Neural cell (in vitro differentiated cells): ENCODE results near the gene SIDT1. TPM values are rescaled to one million over a fixed set of nuclear protein-coding genes. Genes with fewer than 3 reads are reported as not detected.

Experiments
- H2AFZ ChIP-seq: fragments of 200-600, 300-800 bp; sonication (generic), shearing (Covaris generic); 2 replicates; pipeline ENCODE4 v1.6.0; 2014; ENCODE audit warnings: low read depth, mild to moderate bottlenecking, antibody characterized with exemption, low read length, moderate library complexity
- H3F3A ChIP-seq: fragments of 200-600 bp; shearing (Covaris generic); 2 replicates; pipeline ENCODE4 v1.6.1; 2016; ENCODE audit warnings: mild to moderate bottlenecking, moderate library complexity, mixed read lengths, antibody characterized with exemption, low read length; ENCODE audit not compliant: insufficient read depth, poor library complexity, severe bottlenecking
- H3K27ac ChIP-seq: fragments of 200-600, 300-800 bp; sonication (generic), shearing (Covaris generic); 2 replicates; pipeline ENCODE4 v1.5.1; 2014; ENCODE audit warnings: mild to moderate bottlenecking, low read length, moderate library complexity
- H3K27me3 ChIP-seq: fragments of 300-800, 200-600 bp; sonication (generic), shearing (Covaris generic); 2 replicates; pipeline ENCODE4 v1.6.0; 2014; ENCODE audit warnings: mild to moderate bottlenecking, low read depth, low read length, moderate library complexity; ENCODE audit not compliant: insufficient read depth
- H3K36me3 ChIP-seq: fragments of 300-800, 200-600 bp; sonication (generic), shearing (Covaris generic); 2 replicates; pipeline ENCODE4 v1.5.1; 2014; ENCODE audit warnings: mild to moderate bottlenecking, antibody characterized with exemption, low read length, moderate library complexity; ENCODE audit not compliant: insufficient read depth
- H3K4me2 ChIP-seq: fragments of 300-800, 200-600 bp; sonication (generic), shearing (Covaris generic); 2 replicates; pipeline ENCODE4 v1.6.0; 2014; ENCODE audit warnings: mild to moderate bottlenecking, low read length
- H3K4me3 ChIP-seq: fragments of 300-800, 200-600 bp; sonication (generic), shearing (Covaris generic); 2 replicates; pipeline ENCODE4 v1.5.1; 2014; ENCODE audit warnings: mild to moderate bottlenecking, low read length, moderate library complexity
- H3K79me2 ChIP-seq: fragments of 200-600 bp; shearing (Covaris generic); replicated peaks from 2 replicates; pipeline ENCODE4 v1.6.0; 2014; ENCODE audit warnings: mild to moderate bottlenecking, low read length, moderate library complexity; ENCODE audit not compliant: insufficient read depth
- H3K9ac ChIP-seq: fragments of 300-800, 200-600 bp; sonication (generic), shearing (Covaris generic); 2 replicates; pipeline ENCODE4 v1.6.1; 2016; ENCODE audit warnings: mild to moderate bottlenecking, low read length, mixed read lengths
- H3K9me2 ChIP-seq: fragments of 200-600 bp; shearing (Covaris generic); 2 replicates; pipeline ENCODE4 v1.6.1; 2016; ENCODE audit warnings: mild to moderate bottlenecking, low read length, mixed read lengths; ENCODE audit not compliant: insufficient read depth
- H3K9me3 ChIP-seq: fragments of 200-600, 300-800 bp; sonication (generic), shearing (Covaris generic); 2 replicates; pipeline ENCODE4 v1.6.1; 2016; ENCODE audit warnings: mild to moderate bottlenecking, mixed run types, low read length, moderate library complexity, mixed read lengths
- H4K20me1 ChIP-seq: fragments of 200-600 bp; shearing (Covaris generic); 2 replicates; pipeline ENCODE4 v1.6.1; 2016; ENCODE audit warnings: mild to moderate bottlenecking, mixed run types; ENCODE audit not compliant: insufficient read depth
- EP300 ChIP-seq: fragments of 450-650 bp; conservative IDR thresholded peaks from 2 replicates; pipeline ENCODE4 v1.6.1; 2014; ENCODE audit warnings: antibody characterized with exemption, mild to moderate bottlenecking, moderate library complexity; ENCODE audit not compliant: poor library complexity, severe bottlenecking
- EZH2 ChIP-seq: fragments of 200-600, 300-800 bp; shearing (Covaris generic), sonication (generic); IDR thresholded peaks from 2 replicates; pipeline ENCODE4 v1.6.1; 2014; ENCODE audit warnings: antibody characterized with exemption, low read length, borderline replicate concordance, mild to moderate bottlenecking; ENCODE audit not compliant: insufficient read depth, poor library complexity, severe bottlenecking
- MXI1 ChIP-seq: fragments of 450-650 bp; conservative IDR thresholded peaks from 2 replicates; pipeline ENCODE4 v1.6.1; 2014; ENCODE audit warnings: antibody characterized with exemption, mild to moderate bottlenecking; ENCODE audit not compliant: poor library complexity, severe bottlenecking
- POLR2AphosphoS5 ChIP-seq: IDR thresholded peaks from 2 replicates; pipeline ENCODE4 v1.6.1; 2012
- RAD21 ChIP-seq: fragments of 450-650 bp; conservative IDR thresholded peaks from 2 replicates; pipeline ENCODE4 v1.6.1; 2014; ENCODE audit warnings: antibody characterized with exemption, mild to moderate bottlenecking, moderate library complexity
- SMC3 ChIP-seq: fragments of 450-650 bp; conservative IDR thresholded peaks from 2 replicates; pipeline ENCODE4 v1.6.1; 2014; ENCODE audit warnings: antibody characterized with exemption, mild to moderate bottlenecking, moderate library complexity; ENCODE audit not compliant: poor library complexity
- TAF1 ChIP-seq: IDR thresholded peaks from 2 replicates; pipeline ENCODE4 v1.6.1; 2012; ENCODE audit warnings: low read depth
- polyA minus RNA-seq: library from RNA; depleted of rRNA, polyadenylated mRNA; stranded (reverse); fragments of >200 nt; gene quantifications from 2 replicates; pipeline ENCODE4 v1.2.3, GENCODE V29; 2014
- polyA plus RNA-seq: library from polyadenylated mRNA; depleted of rRNA; stranded (reverse); fragments of >200 nt; gene quantifications from 2 replicates; pipeline ENCODE4 v1.2.3, GENCODE V29; 2014
- TF ChIP-seq, protein P1 (sequence below): IDR thresholded peaks from 2 replicates; pipeline ENCODE4 v1.6.1; 2012; ENCODE audit warnings: borderline replicate concordance
- TF ChIP-seq, protein P2 (sequence below): fragments of 450-650 bp; IDR thresholded peaks from 2 replicates; pipeline ENCODE4 v1.5.1; 2014; ENCODE audit warnings: antibody characterized with exemption, mild to moderate bottlenecking, moderate library complexity; ENCODE audit not compliant: poor library complexity, severe bottlenecking

The SIDT1 gene
- polyA plus RNA-seq (0.08 and 0.22 TPM in 2 replicates), polyA minus RNA-seq (0.49 and 1.6 TPM in 2 replicates)

DNA sequence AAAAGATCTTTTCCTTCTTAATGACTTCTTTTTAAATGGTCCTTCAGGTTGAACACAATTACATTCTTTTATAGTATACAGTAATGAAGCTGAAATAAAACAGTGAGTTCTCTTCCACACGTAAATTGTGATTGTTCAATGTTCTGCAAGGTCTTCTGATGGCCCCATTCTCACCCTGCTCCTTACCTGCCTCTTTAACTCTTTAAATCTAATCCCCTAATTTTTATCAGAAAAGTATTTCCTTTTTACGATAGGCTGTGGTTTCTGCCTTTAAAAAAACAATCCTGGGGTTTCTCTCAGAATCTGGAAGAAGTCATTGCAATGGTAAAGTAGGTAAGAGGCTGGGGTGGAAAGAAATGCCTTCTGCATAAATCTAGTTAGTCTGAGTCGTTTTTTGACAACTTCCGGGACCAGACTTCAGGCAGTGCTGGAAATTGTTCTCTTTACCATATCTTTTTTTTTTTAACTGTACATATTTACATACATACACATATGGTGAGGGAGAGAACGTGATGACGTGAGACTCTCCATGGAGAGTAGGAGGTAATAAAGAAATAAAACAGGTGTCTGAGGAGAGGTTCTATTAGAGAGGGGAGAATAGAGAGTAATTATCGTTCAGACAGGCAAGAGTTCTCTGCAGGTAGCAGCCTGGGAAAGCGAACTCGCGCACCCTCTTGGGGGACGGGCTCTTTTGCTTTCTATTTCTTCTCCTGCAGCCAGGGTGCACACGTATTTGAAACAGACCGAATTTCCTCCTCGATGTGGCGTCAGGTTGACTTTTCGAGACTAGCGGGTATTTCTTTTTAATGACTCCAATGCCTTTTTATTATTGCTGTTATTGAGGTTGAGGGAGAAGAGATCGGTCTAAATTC is at the start of gene SIDT1:
TSS of gene SIDT1 (plus strand) at position 730 of the 872 bp plus-strand sequence. CDS start 467 bp downstream, outside the sequence.
- Histone ChIP-seq H3K4me3 (peak within 1 kb of the TSS; percentile 75), H3K27me3 (peaks cover 67% of the 10 kb centered on the region), H3K79me2 (no peaks in the 10 kb centered on the region), H4K20me1 (no peaks in the 10 kb centered on the region), H2AFZ (peak within 1 kb of the TSS; percentile 11), H3K9me3 (no peaks in the 10 kb centered on the region), H3K9ac (peak within 1 kb of the TSS; percentile 55), H3K4me2 (peak within 1 kb of the TSS; percentile 69), H3F3A (no peaks in the 10 kb centered on the region), H3K9me2 (no peaks in the 10 kb centered on the region), H3K27ac (no peak within 1 kb of the TSS), H3K36me3 (no peaks in the 10 kb centered on the region)
- TF ChIP-seq MXI1, result no peak

DNA sequence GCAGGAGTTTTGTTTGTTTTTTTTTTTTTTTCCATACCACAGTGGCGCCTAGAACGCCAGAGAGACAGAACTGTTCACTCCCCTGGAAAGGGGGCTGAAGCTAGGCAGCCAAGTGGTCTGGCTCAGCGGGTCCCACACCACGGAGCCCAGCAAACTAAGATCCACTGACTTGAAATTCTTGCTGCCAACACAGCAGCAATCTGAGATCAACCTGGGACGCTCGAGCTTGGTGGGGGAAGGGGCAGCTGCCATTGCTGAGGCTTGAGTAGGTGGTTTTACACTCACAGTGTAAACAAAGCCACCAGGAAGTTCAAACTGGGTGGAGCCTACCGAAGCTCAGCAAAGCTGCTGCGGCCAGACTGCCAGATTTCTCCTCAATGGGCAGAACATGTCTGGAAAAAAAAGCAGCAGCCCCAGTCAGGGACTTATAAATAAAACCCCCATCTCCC is 47.2 kb upstream of the SIDT1 start:
- no peak overlapping the region for H3K4me3 ChIP-seq
- H2AFZ ChIP-seq, result no peak overlapping the region
- H3K27ac ChIP-seq, result no peak overlapping the region
- no peaks in the 10 kb centered on the region for H3K9me3 ChIP-seq
- no peaks in the 10 kb centered on the region for H3K36me3 ChIP-seq
- H3K79me2 ChIP-seq, result no peaks in the 10 kb centered on the region
- H4K20me1 ChIP-seq, result no peaks in the 10 kb centered on the region
- no peaks in the 10 kb centered on the region for H3K9me2 ChIP-seq
- no peak overlapping the region for H3K4me2 ChIP-seq
- H3F3A ChIP-seq, result no peaks in the 10 kb centered on the region
- H3K27me3 ChIP-seq, result no peaks in the 10 kb centered on the region
- no peak for TF ChIP-seq MXI1
- no peak for TF ChIP-seq TAF1
- no peak for TF ChIP-seq SMC3
- TF ChIP-seq EZH2, result no peak
- TF ChIP-seq, protein P1, sequence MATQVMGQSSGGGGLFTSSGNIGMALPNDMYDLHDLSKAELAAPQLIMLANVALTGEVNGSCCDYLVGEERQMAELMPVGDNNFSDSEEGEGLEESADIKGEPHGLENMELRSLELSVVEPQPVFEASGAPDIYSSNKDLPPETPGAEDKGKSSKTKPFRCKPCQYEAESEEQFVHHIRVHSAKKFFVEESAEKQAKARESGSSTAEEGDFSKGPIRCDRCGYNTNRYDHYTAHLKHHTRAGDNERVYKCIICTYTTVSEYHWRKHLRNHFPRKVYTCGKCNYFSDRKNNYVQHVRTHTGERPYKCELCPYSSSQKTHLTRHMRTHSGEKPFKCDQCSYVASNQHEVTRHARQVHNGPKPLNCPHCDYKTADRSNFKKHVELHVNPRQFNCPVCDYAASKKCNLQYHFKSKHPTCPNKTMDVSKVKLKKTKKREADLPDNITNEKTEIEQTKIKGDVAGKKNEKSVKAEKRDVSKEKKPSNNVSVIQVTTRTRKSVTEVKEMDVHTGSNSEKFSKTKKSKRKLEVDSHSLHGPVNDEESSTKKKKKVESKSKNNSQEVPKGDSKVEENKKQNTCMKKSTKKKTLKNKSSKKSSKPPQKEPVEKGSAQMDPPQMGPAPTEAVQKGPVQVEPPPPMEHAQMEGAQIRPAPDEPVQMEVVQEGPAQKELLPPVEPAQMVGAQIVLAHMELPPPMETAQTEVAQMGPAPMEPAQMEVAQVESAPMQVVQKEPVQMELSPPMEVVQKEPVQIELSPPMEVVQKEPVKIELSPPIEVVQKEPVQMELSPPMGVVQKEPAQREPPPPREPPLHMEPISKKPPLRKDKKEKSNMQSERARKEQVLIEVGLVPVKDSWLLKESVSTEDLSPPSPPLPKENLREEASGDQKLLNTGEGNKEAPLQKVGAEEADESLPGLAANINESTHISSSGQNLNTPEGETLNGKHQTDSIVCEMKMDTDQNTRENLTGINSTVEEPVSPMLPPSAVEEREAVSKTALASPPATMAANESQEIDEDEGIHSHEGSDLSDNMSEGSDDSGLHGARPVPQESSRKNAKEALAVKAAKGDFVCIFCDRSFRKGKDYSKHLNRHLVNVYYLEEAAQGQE, result no peak
- TF ChIP-seq RAD21, result no peak
- TF ChIP-seq EP300, result no peak
- TF ChIP-seq POLR2AphosphoS5, result no peak
- TF ChIP-seq, protein P2, sequence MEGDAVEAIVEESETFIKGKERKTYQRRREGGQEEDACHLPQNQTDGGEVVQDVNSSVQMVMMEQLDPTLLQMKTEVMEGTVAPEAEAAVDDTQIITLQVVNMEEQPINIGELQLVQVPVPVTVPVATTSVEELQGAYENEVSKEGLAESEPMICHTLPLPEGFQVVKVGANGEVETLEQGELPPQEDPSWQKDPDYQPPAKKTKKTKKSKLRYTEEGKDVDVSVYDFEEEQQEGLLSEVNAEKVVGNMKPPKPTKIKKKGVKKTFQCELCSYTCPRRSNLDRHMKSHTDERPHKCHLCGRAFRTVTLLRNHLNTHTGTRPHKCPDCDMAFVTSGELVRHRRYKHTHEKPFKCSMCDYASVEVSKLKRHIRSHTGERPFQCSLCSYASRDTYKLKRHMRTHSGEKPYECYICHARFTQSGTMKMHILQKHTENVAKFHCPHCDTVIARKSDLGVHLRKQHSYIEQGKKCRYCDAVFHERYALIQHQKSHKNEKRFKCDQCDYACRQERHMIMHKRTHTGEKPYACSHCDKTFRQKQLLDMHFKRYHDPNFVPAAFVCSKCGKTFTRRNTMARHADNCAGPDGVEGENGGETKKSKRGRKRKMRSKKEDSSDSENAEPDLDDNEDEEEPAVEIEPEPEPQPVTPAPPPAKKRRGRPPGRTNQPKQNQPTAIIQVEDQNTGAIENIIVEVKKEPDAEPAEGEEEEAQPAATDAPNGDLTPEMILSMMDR, result no peak
- no peak overlapping the region for H3K9ac ChIP-seq
